Endodermal cell (in vitro differentiated cells): ENCODE measurements around the gene PCGF5. TPM values are rescaled to one million over a fixed set of nuclear protein-coding genes. Genes with fewer than 3 reads are reported as not detected.

Experiments
- DNase-seq: peaks from one replicate; pipeline ENCODE4 v3.0.0-alpha.2; 2017
- H3K27ac ChIP-seq: 2 replicates; pipeline ENCODE4 v1.5.1; 2013; ENCODE audit warnings: mild to moderate bottlenecking, low read depth, low read length, moderate library complexity
- H3K27me3 ChIP-seq: 2 replicates; pipeline ENCODE4 v1.6.1; 2013; ENCODE audit warnings: mild to moderate bottlenecking, low read length, moderate library complexity; ENCODE audit not compliant: insufficient read depth, control insufficient read depth, poor library complexity, severe bottlenecking
- H3K36me3 ChIP-seq: 2 replicates; pipeline ENCODE4 v1.7.0; 2013; ENCODE audit warnings: mild to moderate bottlenecking, low read length, moderate library complexity; ENCODE audit not compliant: control insufficient read depth, insufficient read depth
- H3K4me1 ChIP-seq: one replicate; pipeline ENCODE4 v1.7.0; 2013; ENCODE audit warnings: low read length; ENCODE audit not compliant: control insufficient read depth, insufficient read depth
- H3K4me3 ChIP-seq: 2 replicates; pipeline ENCODE4 v1.5.1; 2013; ENCODE audit warnings: mild to moderate bottlenecking, low read length, moderate library complexity
- H3K9ac ChIP-seq: 2 replicates; pipeline ENCODE4 v1.6.1; 2013; ENCODE audit warnings: mild to moderate bottlenecking, low read length, moderate library complexity; ENCODE audit not compliant: poor library complexity, severe bottlenecking; ENCODE audit errors: extremely low read depth
- H3K9me3 ChIP-seq: 2 replicates; pipeline ENCODE4 v1.6.1; 2013; ENCODE audit warnings: mild to moderate bottlenecking, low read length, moderate library complexity; ENCODE audit not compliant: control insufficient read depth
- H3K27ac Mint-ChIP-seq: 2 replicates; pipeline ENCODE4 v1.8.0; 2020; ENCODE audit warnings: mixed read lengths
- H3K27me3 Mint-ChIP-seq: 2 replicates; pipeline ENCODE4 v1.8.0; 2021; ENCODE audit warnings: mild to moderate bottlenecking, mixed read lengths; ENCODE audit not compliant: insufficient read depth
- H3K36me3 Mint-ChIP-seq: 2 replicates; pipeline ENCODE4 v1.8.0; 2020; ENCODE audit warnings: low read depth, mixed read lengths
- H3K4me1 Mint-ChIP-seq: 2 replicates; pipeline ENCODE4 v1.8.0; 2020; ENCODE audit warnings: mixed read lengths
- H3K4me3 Mint-ChIP-seq: 2 replicates; pipeline ENCODE4 v1.8.0; 2020; ENCODE audit warnings: mild to moderate bottlenecking, moderate library complexity, mixed read lengths
- H3K9me3 Mint-ChIP-seq: 2 replicates; pipeline ENCODE4 v1.8.0; 2020; ENCODE audit warnings: mild to moderate bottlenecking, mixed read lengths
- WGBS, 2 experiments: methylation state at CpG; one replicate each; pipeline versions ENCODE4 v1.1.5 to v1.1.7; 2013; ENCODE audit warnings: missing lambda C conversion rate in 2 of 2, mixed read lengths in 1 of 2; ENCODE audit not compliant: insufficient coverage in 1 of 2, insufficient read length in 1 of 2; 5-methylcytosine and 5-hydroxymethylcytosine counted together
- long read RNA-seq, 4 experiments: library from polyadenylated mRNA in 2 of 4; library from RNA in 1 of 4; library from capped mRNA in 1 of 4; stranded (forward) in 3 of 4; unstranded in 1 of 4; transcript quantifications; one replicate each; pipeline ENCODE4 v2.0.0, GENCODE V29; 2020 to 2021; ENCODE audit warnings: inconsistent platforms in 1 of 4
- polyA plus RNA-seq, 2 experiments: library from polyadenylated mRNA; stranded (reverse); fragments of 50-300 nt; gene quantifications; one replicate each; pipeline ENCODE4 v1.2.3, GENCODE V29; 2013
- total RNA-seq, 2 donors: library from RNA; stranded (reverse); fragmentation: NEBNext Ultra II Directional in 1 of 2; extraction: Animal tissue kit (Norgen Biotek cat#: 25700) in 1 of 2; gene quantifications; 2 replicates in 1 of 2; 3 replicates in 1 of 2; pipeline ENCODE4 v1.2.1, GENCODE V29; 2021
- TF ChIP-seq, protein P1 (sequence below): fragments of 200-600 bp; sonication (generic); conservative IDR thresholded peaks from 2 replicates; pipeline ENCODE4 v1.5.0; 2021; ENCODE audit warnings: antibody characterized with exemption, mild to moderate bottlenecking

PCGF5 gene
- 1 to 10 TPM; 6.8 to 9.2 TPM for total RNA-seq
- 16.0 TPM for polyA plus RNA-seq (2013, experiment 1 of 2)
- 16.5 TPM for polyA plus RNA-seq (2013, experiment 2 of 2)
- long read RNA-seq, experiment 1, full-length matches to known transcripts = 4 of 8 reads
- long read RNA-seq, experiment 1, partial matches to known transcripts = 1 of 8 reads
- long read RNA-seq, experiment 1, other reads (novel, unspliced or antisense) = 3 of 8 reads
- long read RNA-seq, experiment 2, full-length matches to known transcripts = 4 of 6 reads
- long read RNA-seq, experiment 2, partial matches to known transcripts = 1 of 6 reads
- long read RNA-seq, experiment 2, other reads (novel, unspliced or antisense) = 1 of 6 reads
- long read RNA-seq, experiment 3, full-length matches to known transcripts = 13 of 18 reads
- long read RNA-seq, experiment 3, partial matches to known transcripts = 2 of 18 reads
- long read RNA-seq, experiment 3, other reads (novel, unspliced or antisense) = 3 of 18 reads
- long read RNA-seq, experiment 4, transcript PCGF5-202 (3 exons, 973 nt) = major isoform, 6 of 6 reads
- long read RNA-seq, experiment 4, partial matches to known transcripts = 0 of 6 reads
- long read RNA-seq, experiment 4, other reads (novel, unspliced or antisense) = 0 of 6 reads

GRCh38 chr10:91220194-91220953 lies at the start of gene PCGF5:
Gene PCGF5, plus strand, starts transcription at chr10:91220663. Its CDS starts 2,209 bp downstream, at chr10:91222872.
- Histone ChIP-seq H3K9me3 (no peaks in the 10 kb centered on the region), H3K36me3 (no peaks in the 10 kb centered on the region), H3K9ac (peak within 1 kb of the TSS; percentile 57), H3K4me1 (no peaks in the 10 kb centered on the region), H3K27me3 (peaks cover 64% of the 10 kb centered on the region), H3K4me3 (peak within 1 kb of the TSS; percentile 85), H3K27ac (no peak within 1 kb of the TSS)
- H3K4me1 Mint-ChIP-seq = peaks cover 9% of the 10 kb centered on the region
- H3K27ac Mint-ChIP-seq = no peak within 1 kb of the TSS
- peak within 1 kb of the TSS; percentile 69 for H3K4me3 Mint-ChIP-seq
- peaks cover 67% of the 10 kb centered on the region for H3K27me3 Mint-ChIP-seq
- no peaks in the 10 kb centered on the region for H3K36me3 Mint-ChIP-seq
- 1 to 14% methylated on average over 6 to 66 of the region's 66 CpGs for WGBS, 2 experiments
- peak; percentile 97 for DNase-seq
- TF ChIP-seq, protein P1, sequence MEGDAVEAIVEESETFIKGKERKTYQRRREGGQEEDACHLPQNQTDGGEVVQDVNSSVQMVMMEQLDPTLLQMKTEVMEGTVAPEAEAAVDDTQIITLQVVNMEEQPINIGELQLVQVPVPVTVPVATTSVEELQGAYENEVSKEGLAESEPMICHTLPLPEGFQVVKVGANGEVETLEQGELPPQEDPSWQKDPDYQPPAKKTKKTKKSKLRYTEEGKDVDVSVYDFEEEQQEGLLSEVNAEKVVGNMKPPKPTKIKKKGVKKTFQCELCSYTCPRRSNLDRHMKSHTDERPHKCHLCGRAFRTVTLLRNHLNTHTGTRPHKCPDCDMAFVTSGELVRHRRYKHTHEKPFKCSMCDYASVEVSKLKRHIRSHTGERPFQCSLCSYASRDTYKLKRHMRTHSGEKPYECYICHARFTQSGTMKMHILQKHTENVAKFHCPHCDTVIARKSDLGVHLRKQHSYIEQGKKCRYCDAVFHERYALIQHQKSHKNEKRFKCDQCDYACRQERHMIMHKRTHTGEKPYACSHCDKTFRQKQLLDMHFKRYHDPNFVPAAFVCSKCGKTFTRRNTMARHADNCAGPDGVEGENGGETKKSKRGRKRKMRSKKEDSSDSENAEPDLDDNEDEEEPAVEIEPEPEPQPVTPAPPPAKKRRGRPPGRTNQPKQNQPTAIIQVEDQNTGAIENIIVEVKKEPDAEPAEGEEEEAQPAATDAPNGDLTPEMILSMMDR = peak; percentile 56
- no peaks in the 10 kb centered on the region for H3K9me3 Mint-ChIP-seq

GRCh38 chr10:91171485-91171884 lies 49.0 kb upstream of the PCGF5 start:
- H3K9ac ChIP-seq = no peak overlapping the region
- no peak overlapping the region for H3K4me3 Mint-ChIP-seq
- no peak overlapping the region for H3K27ac ChIP-seq
- no peaks in the 10 kb centered on the region for H3K36me3 Mint-ChIP-seq
- no peak overlapping the region for H3K27ac Mint-ChIP-seq
- TF ChIP-seq, protein P1 = no peak
- H3K4me1 Mint-ChIP-seq = no peaks in the 10 kb centered on the region
- no peaks in the 10 kb centered on the region for H3K4me1 ChIP-seq
- WGBS, 2 experiments = 86 to 94% methylated on average over 2 of the region's 3 CpGs
- DNase-seq = no peak
- peaks cover 9% of the 10 kb centered on the region for H3K9me3 ChIP-seq
- no peak overlapping the region for H3K4me3 ChIP-seq
- H3K27me3 Mint-ChIP-seq = peaks cover 67% of the 10 kb centered on the region
- peaks cover 15% of the 10 kb centered on the region for H3K27me3 ChIP-seq
- H3K36me3 ChIP-seq = no peaks in the 10 kb centered on the region
- H3K9me3 Mint-ChIP-seq = peaks cover 5% of the 10 kb centered on the region

- no peak overlapping the region for H3K4me3 Mint-ChIP-seq
- Histone ChIP-seq H3K4me1 (no peaks in the 10 kb centered on the region), H3K9ac (no peak overlapping the region), H3K9me3 (peaks cover 9% of the 10 kb centered on the region), H3K27me3 (peaks cover 6% of the 10 kb centered on the region), H3K27ac (no peak overlapping the region), H3K36me3 (no peaks in the 10 kb centered on the region), H3K4me3 (no peak overlapping the region)
- H3K4me1 Mint-ChIP-seq = no peaks in the 10 kb centered on the region
- H3K36me3 Mint-ChIP-seq = no peaks in the 10 kb centered on the region
- WGBS, 2 experiments = 97 to 100% methylated on average over 2 of the region's 2 CpGs
- TF ChIP-seq, protein P1 = no peak
- no peak overlapping the region for H3K27ac Mint-ChIP-seq
- no peak for DNase-seq
- H3K27me3 Mint-ChIP-seq = peaks cover 61% of the 10 kb centered on the region
- peaks cover 12% of the 10 kb centered on the region for H3K9me3 Mint-ChIP-seq
Observed at GRCh38 chr10:91172348-91172747, 48.1 kb upstream of the PCGF5 start.
